ENCODE measurements around the gene EFHD2.
A peak's percentile ranks its signal among the peaks of the same experiment; 100 is the strongest.

EFHD2 gene

GRCh38 chr1:15412175-15412800, 2.6 kb downstream of the EFHD2 start:
- Histone ChIP-seq H3K9me3 (ENCODE audit: control insufficient read depth in 2 of 2, low read length in 2 of 2) (no peaks in the 10 kb centered on the region), H3K27ac (ENCODE audit: low read depth in 2 of 2, low read length in 2 of 2) (peak overlapping the region; percentile 91 to 93), H3K4me1 (ENCODE audit: control insufficient read depth in 2 of 2, insufficient read depth in 2 of 2, low read length in 2 of 2) (peaks cover 58 to 64% of the 10 kb centered on the region in 2 donors), H3K4me3 (ENCODE audit: low read length in 2 of 2) (peak overlapping the region; percentile 83 to 94), H3K9ac (ENCODE audit: low read depth in 1 of 2, low read length in 2 of 2) (peak overlapping the region; percentile 89 to 92), H3K36me3 (ENCODE audit: control insufficient read depth in 2 of 2, insufficient read depth in 2 of 2, low read length in 2 of 2) (peaks cover 4 to 10% of the 10 kb centered on the region in 2 donors), H3K27me3 (ENCODE audit: control insufficient read depth in 2 of 2, insufficient read depth in 2 of 2, low read length in 2 of 2) (no peaks in the 10 kb centered on the region)

GRCh38 chr1:15412843-15413242, 3.2 kb downstream of the EFHD2 start:
- no peaks in the 10 kb centered on the region for H3K9me3 ChIP-seq (ENCODE audit: control insufficient read depth in 2 of 2, low read length in 2 of 2)
- H3K4me1 ChIP-seq (ENCODE audit: control insufficient read depth in 2 of 2, insufficient read depth in 2 of 2, low read length in 2 of 2), result peaks cover 64 to 69% of the 10 kb centered on the region in 2 donors
- H3K36me3 ChIP-seq (ENCODE audit: control insufficient read depth in 2 of 2, insufficient read depth in 2 of 2, low read length in 2 of 2), result peaks cover 4 to 10% of the 10 kb centered on the region in 2 donors
- H3K27ac ChIP-seq (ENCODE audit: low read depth in 2 of 2, low read length in 2 of 2), result peak overlapping the region; percentile 91 to 93
- H3K27me3 ChIP-seq (ENCODE audit: control insufficient read depth in 2 of 2, insufficient read depth in 2 of 2, low read length in 2 of 2), result no peaks in the 10 kb centered on the region
- peak overlapping the region; percentile 89 to 92 for H3K9ac ChIP-seq (ENCODE audit: low read depth in 1 of 2, low read length in 2 of 2)
- H3K4me3 ChIP-seq (ENCODE audit: low read length in 2 of 2), result peak overlapping the region; percentile 83 to 94

GRCh38 chr1:15413563-15414444, 4.1 kb downstream of the EFHD2 start:
- Histone ChIP-seq H3K27ac (ENCODE audit: low read depth in 2 of 2, low read length in 2 of 2) (peak overlapping the region; percentile 91 to 93), H3K4me1 (ENCODE audit: control insufficient read depth in 2 of 2, insufficient read depth in 2 of 2, low read length in 2 of 2) (peaks cover 68 to 73% of the 10 kb centered on the region in 2 donors), H3K4me3 (ENCODE audit: low read length in 2 of 2) (peak overlapping the region; percentile 83 to 94), H3K36me3 (ENCODE audit: control insufficient read depth in 2 of 2, insufficient read depth in 2 of 2, low read length in 2 of 2) (peaks cover 4 to 10% of the 10 kb centered on the region in 2 donors), H3K27me3 (ENCODE audit: control insufficient read depth in 2 of 2, insufficient read depth in 2 of 2, low read length in 2 of 2) (no peaks in the 10 kb centered on the region), H3K9me3 (ENCODE audit: control insufficient read depth in 2 of 2, low read length in 2 of 2) (no peaks in the 10 kb centered on the region), H3K9ac (ENCODE audit: low read depth in 1 of 2, low read length in 2 of 2) (peak overlapping the region; percentile 89 to 92)

- H3K9me3 ChIP-seq (ENCODE audit: control insufficient read depth in 2 of 2, low read length in 2 of 2), result no peaks in the 10 kb centered on the region
- H3K9ac ChIP-seq (ENCODE audit: low read depth in 1 of 2, low read length in 2 of 2), result peak overlapping the region in 1 of 2 donors; percentile 47
- peaks cover 68 to 76% of the 10 kb centered on the region in 2 donors for H3K4me1 ChIP-seq (ENCODE audit: control insufficient read depth in 2 of 2, insufficient read depth in 2 of 2, low read length in 2 of 2)
- peaks cover 4 to 10% of the 10 kb centered on the region in 2 donors for H3K36me3 ChIP-seq (ENCODE audit: control insufficient read depth in 2 of 2, insufficient read depth in 2 of 2, low read length in 2 of 2)
- peak overlapping the region; percentile 91 to 93 for H3K27ac ChIP-seq (ENCODE audit: low read depth in 2 of 2, low read length in 2 of 2)
- H3K27me3 ChIP-seq (ENCODE audit: control insufficient read depth in 2 of 2, insufficient read depth in 2 of 2, low read length in 2 of 2), result no peaks in the 10 kb centered on the region
- H3K4me3 ChIP-seq (ENCODE audit: low read length in 2 of 2), result no peak overlapping the region
Observed at GRCh38 chr1:15414445-15414983, 4.8 kb downstream of the EFHD2 start.

GRCh38 chr1:15417059-15417934, 7.6 kb downstream of the EFHD2 start:
- Histone ChIP-seq H3K27ac (ENCODE audit: low read depth in 2 of 2, low read length in 2 of 2) (peak overlapping the region; percentile 88 to 91), H3K9me3 (ENCODE audit: control insufficient read depth in 2 of 2, low read length in 2 of 2) (no peaks in the 10 kb centered on the region), H3K4me3 (ENCODE audit: low read length in 2 of 2) (peak overlapping the region in 1 of 2 donors; percentile 37), H3K36me3 (ENCODE audit: control insufficient read depth in 2 of 2, insufficient read depth in 2 of 2, low read length in 2 of 2) (peaks cover 4 to 13% of the 10 kb centered on the region in 2 donors), H3K27me3 (ENCODE audit: control insufficient read depth in 2 of 2, insufficient read depth in 2 of 2, low read length in 2 of 2) (no peaks in the 10 kb centered on the region), H3K9ac (ENCODE audit: low read depth in 1 of 2, low read length in 2 of 2) (peak overlapping the region; percentile 2 to 70), H3K4me1 (ENCODE audit: control insufficient read depth in 2 of 2, insufficient read depth in 2 of 2, low read length in 2 of 2) (peaks cover 68 to 81% of the 10 kb centered on the region in 2 donors)

- peak overlapping the region in 1 of 2 donors; percentile 42 for H3K9ac ChIP-seq (ENCODE audit: low read depth in 1 of 2, low read length in 2 of 2)
- peaks cover 65 to 77% of the 10 kb centered on the region in 2 donors for H3K4me1 ChIP-seq (ENCODE audit: control insufficient read depth in 2 of 2, insufficient read depth in 2 of 2, low read length in 2 of 2)
- no peak overlapping the region for H3K4me3 ChIP-seq (ENCODE audit: low read length in 2 of 2)
- peaks cover 4 to 11% of the 10 kb centered on the region in 2 donors for H3K36me3 ChIP-seq (ENCODE audit: control insufficient read depth in 2 of 2, insufficient read depth in 2 of 2, low read length in 2 of 2)
- H3K27me3 ChIP-seq (ENCODE audit: control insufficient read depth in 2 of 2, insufficient read depth in 2 of 2, low read length in 2 of 2), result no peaks in the 10 kb centered on the region
- no peaks in the 10 kb centered on the region for H3K9me3 ChIP-seq (ENCODE audit: control insufficient read depth in 2 of 2, low read length in 2 of 2)
- H3K27ac ChIP-seq (ENCODE audit: low read depth in 2 of 2, low read length in 2 of 2), result peak overlapping the region in 1 of 2 donors; percentile 11
Observed at GRCh38 chr1:15418806-15419515, 9.3 kb downstream of the EFHD2 start.

- no peaks in the 10 kb centered on the region for H3K27me3 ChIP-seq (ENCODE audit: control insufficient read depth in 2 of 2, insufficient read depth in 2 of 2, low read length in 2 of 2)
- peaks cover 64 to 73% of the 10 kb centered on the region in 2 donors for H3K4me1 ChIP-seq (ENCODE audit: control insufficient read depth in 2 of 2, insufficient read depth in 2 of 2, low read length in 2 of 2)
Observed at GRCh38 chr1:15420853-15421465, 11.3 kb downstream of the EFHD2 start.

GRCh38 chr1:15422871-15423270, 13.2 kb downstream of the EFHD2 start:
- Histone ChIP-seq H3K27ac (ENCODE audit: low read depth in 2 of 2, low read length in 2 of 2) (peak overlapping the region; percentile 96), H3K9me3 (ENCODE audit: control insufficient read depth in 2 of 2, low read length in 2 of 2) (no peaks in the 10 kb centered on the region), H3K4me1 (ENCODE audit: control insufficient read depth in 2 of 2, insufficient read depth in 2 of 2, low read length in 2 of 2) (peaks cover 60 to 74% of the 10 kb centered on the region in 2 donors), H3K9ac (ENCODE audit: low read depth in 1 of 2, low read length in 2 of 2) (peak overlapping the region in 1 of 2 donors; percentile 84), H3K4me3 (ENCODE audit: low read length in 2 of 2) (no peak overlapping the region), H3K27me3 (ENCODE audit: control insufficient read depth in 2 of 2, insufficient read depth in 2 of 2, low read length in 2 of 2) (no peaks in the 10 kb centered on the region), H3K36me3 (ENCODE audit: control insufficient read depth in 2 of 2, insufficient read depth in 2 of 2, low read length in 2 of 2) (peaks cover 20% of the 10 kb centered on the region in 2 donors)

More at GRCh38 chr1:15420853-15421465, 11.3 kb downstream of the EFHD2 start:
- H3K4me3 ChIP-seq (ENCODE audit: low read length in 2 of 2), result no peak overlapping the region
- no peaks in the 10 kb centered on the region for H3K9me3 ChIP-seq (ENCODE audit: control insufficient read depth in 2 of 2, low read length in 2 of 2)
- H3K36me3 ChIP-seq (ENCODE audit: control insufficient read depth in 2 of 2, insufficient read depth in 2 of 2, low read length in 2 of 2), result peaks cover 5 to 6% of the 10 kb centered on the region in 2 donors
- H3K27ac ChIP-seq (ENCODE audit: low read depth in 2 of 2, low read length in 2 of 2), result peak overlapping the region; percentile 61 to 66
- H3K9ac ChIP-seq (ENCODE audit: low read depth in 1 of 2, low read length in 2 of 2), result peak overlapping the region in 1 of 2 donors; percentile 3
